ENCODE results near the gene IL25. TPM values are rescaled to one million over a fixed set of nuclear protein-coding genes. Genes with fewer than 3 reads are reported as not detected.

Gene IL25
- total and polyA plus RNA-seq, 2 of the 4 experiments (the other 2 are of a cell fraction): not detected

- TF ChIP-seq RAD21 (IDR thresholded peaks at IDR 0.05; ENCODE audit: low read length) (no peak), CTCF (conservative IDR thresholded peaks at IDR 0.05; ENCODE audit: low read depth, low read length) (no peak), RFX5 (IDR thresholded peaks at IDR 0.05; ENCODE audit: low read depth, low read length) (no peak), NFE2L2 (IDR thresholded peaks at IDR 0.05; ENCODE audit: low read depth, low read length) (no peak)
Measured at GRCh38 chr14:23335623-23336022, 37.0 kb upstream of the IL25 start (continued).
